ENCODE results near the gene COL15A1.

Gene COL15A1

GRCh38 chr9:98916660-98917059 lies 27.0 kb upstream of the COL15A1 start:
- no peak for DNase-seq (ENCODE audit: low spot score)

GRCh38 chr9:98917746-98918487 lies 25.8 kb upstream of the COL15A1 start:
- DNase-seq (ENCODE audit: low spot score), result no peak

GRCh38 chr9:98921732-98922131 lies 22.0 kb upstream of the COL15A1 start:
- no peak for DNase-seq (ENCODE audit: low spot score)

GRCh38 chr9:98922721-98923435 lies 20.8 kb upstream of the COL15A1 start:
- DNase-seq (ENCODE audit: low spot score), result no peak

GRCh38 chr9:98923451-98924123 lies 20.1 kb upstream of the COL15A1 start:
- no peak for DNase-seq (ENCODE audit: low spot score)

GRCh38 chr9:98924946-98925820 lies 18.5 kb upstream of the COL15A1 start:
- DNase-seq (ENCODE audit: low spot score), result no peak

- DNase-seq (ENCODE audit: low spot score), result no peak
These were observed 17.8 kb upstream of the COL15A1 start for GRCh38 chr9:98925956-98926355.

GRCh38 chr9:98927724-98928123 lies 16.0 kb upstream of the COL15A1 start:
- no peak for DNase-seq (ENCODE audit: low spot score)

- no peak for DNase-seq (ENCODE audit: low spot score)
These were observed 14.6 kb upstream of the COL15A1 start for GRCh38 chr9:98929071-98929470.

GRCh38 chr9:98929895-98930341 lies 13.8 kb upstream of the COL15A1 start:
- DNase-seq (ENCODE audit: low spot score), result no peak

- DNase-seq (ENCODE audit: low spot score), result no peak
These were observed 12.9 kb upstream of the COL15A1 start for GRCh38 chr9:98930792-98931191.

- DNase-seq (ENCODE audit: low spot score), result no peak
These were observed 11.9 kb upstream of the COL15A1 start for GRCh38 chr9:98931600-98932389.

GRCh38 chr9:98933185-98933584 lies 10.5 kb upstream of the COL15A1 start:
- no peak for DNase-seq (ENCODE audit: low spot score)

GRCh38 chr9:98933890-98934289 lies 9.8 kb upstream of the COL15A1 start:
- DNase-seq (ENCODE audit: low spot score), result no peak

GRCh38 chr9:98935071-98935505 lies 8.6 kb upstream of the COL15A1 start:
- no peak for DNase-seq (ENCODE audit: low spot score)

GRCh38 chr9:98940276-98940675 lies 3.4 kb upstream of the COL15A1 start:
- no peak for DNase-seq (ENCODE audit: low spot score)

GRCh38 chr9:98941946-98942523 lies 1.7 kb upstream of the COL15A1 start:
- DNase-seq (ENCODE audit: low spot score), result no peak

GRCh38 chr9:98942906-98943681 lies 613 bp upstream of the COL15A1 start:
- no peak for DNase-seq (ENCODE audit: low spot score)

- no peak for DNase-seq (ENCODE audit: low spot score)
These were observed 488 bp downstream of the COL15A1 start for GRCh38 chr9:98944057-98944733.
